VCaP (cell line): ENCODE results near the gene LINGO1.
A peak's percentile ranks its signal among the peaks of the same experiment; 100 is the strongest.

Experiments used
- H3K27ac ChIP-seq: fragments of 450-650 bp; 2 replicates; pipeline ENCODE4 v1.5.1; 2017
- TF ChIP-seq, protein P1 (sequence below): fragments of 450-650 bp; conservative IDR thresholded peaks from 2 replicates; pipeline ENCODE4 v1.5.1; 2017; ENCODE audit warnings: mild to moderate bottlenecking, moderate library complexity

The LINGO1 gene

DNA sequence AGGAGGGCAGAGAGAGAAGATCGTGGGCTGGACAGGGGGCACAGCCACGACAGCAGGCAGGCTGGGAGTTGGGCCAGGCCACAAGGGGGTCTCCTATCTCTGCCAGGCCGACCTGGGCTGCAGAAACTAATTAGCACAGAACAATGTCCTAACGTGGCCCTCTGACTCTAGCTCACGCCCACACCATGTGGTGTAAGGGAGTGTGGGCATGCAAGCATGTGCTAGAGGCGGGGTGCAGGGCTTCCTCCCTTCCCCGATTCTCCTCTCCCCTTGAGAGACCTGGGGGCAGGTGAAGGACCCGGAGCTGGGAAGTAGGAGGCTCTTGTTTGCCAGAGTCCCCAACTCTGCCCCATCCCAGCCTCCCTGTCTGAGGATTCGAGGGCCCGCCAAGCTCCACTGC lies 65.5 kb downstream of the LINGO1 start:
- TF ChIP-seq, protein P1, sequence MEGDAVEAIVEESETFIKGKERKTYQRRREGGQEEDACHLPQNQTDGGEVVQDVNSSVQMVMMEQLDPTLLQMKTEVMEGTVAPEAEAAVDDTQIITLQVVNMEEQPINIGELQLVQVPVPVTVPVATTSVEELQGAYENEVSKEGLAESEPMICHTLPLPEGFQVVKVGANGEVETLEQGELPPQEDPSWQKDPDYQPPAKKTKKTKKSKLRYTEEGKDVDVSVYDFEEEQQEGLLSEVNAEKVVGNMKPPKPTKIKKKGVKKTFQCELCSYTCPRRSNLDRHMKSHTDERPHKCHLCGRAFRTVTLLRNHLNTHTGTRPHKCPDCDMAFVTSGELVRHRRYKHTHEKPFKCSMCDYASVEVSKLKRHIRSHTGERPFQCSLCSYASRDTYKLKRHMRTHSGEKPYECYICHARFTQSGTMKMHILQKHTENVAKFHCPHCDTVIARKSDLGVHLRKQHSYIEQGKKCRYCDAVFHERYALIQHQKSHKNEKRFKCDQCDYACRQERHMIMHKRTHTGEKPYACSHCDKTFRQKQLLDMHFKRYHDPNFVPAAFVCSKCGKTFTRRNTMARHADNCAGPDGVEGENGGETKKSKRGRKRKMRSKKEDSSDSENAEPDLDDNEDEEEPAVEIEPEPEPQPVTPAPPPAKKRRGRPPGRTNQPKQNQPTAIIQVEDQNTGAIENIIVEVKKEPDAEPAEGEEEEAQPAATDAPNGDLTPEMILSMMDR, result no peak
- peak overlapping the region; percentile 97 for H3K27ac ChIP-seq

- peak overlapping the region; percentile 97; the same call in 1 of the 2 replicates for H3K27ac ChIP-seq
- TF ChIP-seq, protein P1, result no peak
Measured at GRCh38 chr15:77566092-77566491, 66.6 kb downstream of the LINGO1 start.

- peak overlapping the region; percentile 97; the same call in 1 of the 2 replicates for H3K27ac ChIP-seq
- TF ChIP-seq, protein P1, result no peak
Measured at GRCh38 chr15:77565378-77565915, 67.3 kb downstream of the LINGO1 start.

DNA sequence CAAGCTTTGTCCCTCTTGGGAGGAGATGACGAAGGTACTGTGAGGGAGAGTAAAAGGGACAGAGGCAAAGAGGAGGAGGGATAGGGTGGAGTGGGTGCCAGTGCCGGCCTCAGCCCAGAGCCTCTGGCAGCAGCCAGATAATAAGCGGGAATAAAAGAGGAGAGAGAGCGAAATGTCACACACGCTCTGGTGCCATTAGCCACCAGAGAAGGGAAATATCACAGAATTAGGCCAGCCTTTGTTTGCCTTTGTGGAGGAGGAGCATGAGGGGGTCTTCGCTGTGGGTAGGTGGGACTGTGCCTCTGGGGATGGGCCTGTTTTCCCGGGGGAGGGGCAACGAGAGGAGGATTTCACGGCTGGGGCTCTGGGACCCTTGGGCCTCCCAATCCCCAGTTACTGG lies 67.8 kb downstream of the LINGO1 start:
- H3K27ac ChIP-seq, result no peak overlapping the region; the same call in 1 of the 2 replicates
- TF ChIP-seq, protein P1, result no peak

- TF ChIP-seq, protein P1, result no peak
- no peak overlapping the region for H3K27ac ChIP-seq
Measured at GRCh38 chr15:77564341-77564740, 68.4 kb downstream of the LINGO1 start.

GRCh38 chr15:77563623-77564156 lies 69.0 kb downstream of the LINGO1 start:
- TF ChIP-seq, protein P1, result no peak

More at GRCh38 chr15:77563623-77564156, 69.0 kb downstream of the LINGO1 start:
- H3K27ac ChIP-seq, result no peak overlapping the region
